ENCODE results near the gene DOCK9.
"Not testable (repeated sequence)": the region's sequence is repeated elsewhere in the genome, so short reads cannot be mapped to it uniquely, and the experiment has no call there.

DOCK9 gene

DNA sequence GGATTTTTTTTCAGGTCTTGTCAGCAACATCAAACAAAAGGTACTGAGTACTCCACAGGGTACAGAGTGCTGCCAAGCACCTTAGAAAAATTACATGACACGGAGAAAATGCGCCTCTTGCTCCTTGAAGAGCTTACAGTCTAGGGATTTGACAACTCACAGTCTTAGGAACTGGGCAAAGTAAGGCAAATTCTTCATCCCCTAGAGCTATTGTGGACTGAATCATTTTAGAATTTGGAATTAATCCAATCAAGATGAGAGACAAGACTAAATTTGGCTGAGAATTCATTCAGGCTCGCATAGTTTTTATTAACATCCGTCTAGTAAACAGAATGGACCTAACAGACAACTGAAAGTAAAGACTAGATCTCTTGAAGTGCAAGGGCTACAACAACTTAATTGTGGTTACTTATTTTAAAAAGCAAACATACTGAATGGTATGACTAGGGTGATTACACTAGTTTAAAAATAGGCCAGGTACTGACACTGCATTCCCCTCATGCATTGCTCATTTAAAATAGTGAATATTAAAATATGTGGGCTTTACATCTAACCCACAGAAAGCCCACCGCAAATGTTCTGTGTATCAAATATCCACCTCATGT, 165.6 kb downstream of the DOCK9 start:
- not testable (repeated sequence) for DNase-seq

DNA sequence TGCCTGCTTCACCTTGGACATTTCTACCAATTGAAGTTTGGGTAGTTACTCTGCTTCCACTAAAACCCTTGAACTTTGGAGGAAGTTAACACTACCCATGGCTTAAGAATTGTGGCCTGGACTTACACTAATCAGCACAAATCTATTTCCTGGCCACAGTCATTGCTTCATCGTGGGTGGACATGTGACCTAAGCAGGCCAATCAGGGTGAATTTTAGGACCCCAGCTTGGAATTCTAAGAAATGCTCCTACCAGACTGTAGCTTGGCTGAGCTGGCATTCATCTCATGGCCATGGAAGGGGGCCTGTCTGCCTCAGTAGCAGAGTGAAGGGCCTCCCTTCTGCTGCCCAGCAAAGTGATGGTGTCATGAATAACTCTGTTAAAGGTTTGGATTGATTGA, 167.1 kb downstream of the DOCK9 start:
- no peak for DNase-seq

DNA sequence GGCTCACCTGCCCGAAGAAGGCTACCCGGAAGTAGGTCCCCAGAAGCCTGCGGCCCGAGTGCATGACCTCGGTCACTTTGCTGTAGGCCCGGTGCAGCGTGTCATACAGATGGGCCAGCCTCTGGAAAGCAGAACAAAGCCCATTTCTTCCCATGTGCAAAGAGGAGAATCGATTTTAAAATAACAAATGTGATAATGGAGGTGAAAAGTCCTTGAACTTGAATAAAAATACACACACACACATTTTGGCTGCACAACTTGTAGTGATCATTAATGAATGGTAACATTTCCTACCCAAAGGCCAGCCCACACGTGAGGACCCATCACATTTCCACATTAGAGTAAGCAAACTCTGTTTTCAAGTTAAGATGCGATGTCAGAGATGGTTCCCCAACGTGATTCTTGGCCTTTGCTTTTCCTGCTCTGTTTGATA, 168.5 kb downstream of the DOCK9 start:
- no peak for DNase-seq

DNA sequence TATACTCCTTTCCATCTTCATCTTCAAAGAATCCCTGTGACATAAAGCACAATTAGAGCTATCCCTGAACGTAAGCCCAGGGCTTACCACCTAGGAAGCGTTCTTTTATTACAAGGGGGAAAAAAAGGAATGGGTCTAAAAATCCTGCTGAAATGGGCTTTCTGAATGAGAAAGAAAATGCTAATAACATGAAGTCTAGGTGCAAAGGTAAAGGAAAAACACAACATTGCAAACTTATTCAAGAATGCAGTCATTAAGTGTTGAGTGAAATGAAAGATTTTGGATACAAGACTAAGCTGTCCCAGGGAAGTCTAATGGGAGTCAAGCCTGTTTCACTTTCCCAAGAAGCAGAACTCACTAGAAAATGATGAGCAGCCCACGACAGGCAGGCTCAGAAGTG, 170.1 kb downstream of the DOCK9 start:
- DNase-seq: no peak

DNA sequence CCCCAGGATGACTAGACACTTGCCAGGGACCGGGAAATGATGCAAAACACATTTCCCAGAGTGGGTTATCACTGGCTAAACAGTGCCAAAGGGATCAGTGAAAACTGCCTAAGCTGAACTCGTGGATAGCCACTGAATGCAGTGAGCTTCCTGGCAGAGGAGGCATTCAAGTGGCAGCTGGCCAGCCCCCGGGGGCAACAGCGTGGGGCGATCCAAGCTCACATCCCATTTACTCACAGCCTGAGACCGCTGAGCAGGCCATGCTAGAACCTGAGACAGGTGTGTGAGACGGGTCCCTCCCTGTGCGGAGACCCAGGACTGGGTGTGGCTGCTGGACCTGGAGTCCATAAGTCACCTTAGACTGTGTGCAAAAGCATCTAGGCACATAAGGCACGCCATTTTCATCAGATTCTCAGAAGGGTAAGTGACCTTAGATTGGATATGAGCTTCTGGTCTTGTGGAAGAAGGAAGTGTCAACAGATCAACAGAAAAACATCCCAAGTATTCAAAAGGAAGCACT, 173.5 kb downstream of the DOCK9 start:
- DNase-seq: no peak

DNA sequence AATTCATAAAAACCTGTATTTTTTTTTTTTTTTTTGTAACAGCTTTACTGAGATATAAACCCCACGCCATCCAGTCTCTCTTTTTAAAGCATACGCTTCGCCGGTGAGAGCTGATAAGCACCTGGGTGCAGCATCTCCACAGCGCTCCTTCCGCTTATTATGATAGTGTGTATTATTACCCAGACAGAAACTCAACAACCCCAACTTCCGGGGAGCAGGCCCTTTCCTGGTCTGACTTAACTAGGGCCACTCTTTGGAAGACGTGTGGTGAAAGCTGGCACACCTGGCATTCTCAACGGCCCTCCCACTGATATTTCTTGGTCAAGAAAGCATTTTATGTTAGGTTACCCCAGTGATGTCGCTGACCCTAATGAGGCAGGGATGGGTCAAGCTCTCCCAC, 173.9 kb downstream of the DOCK9 start:
- no peak for DNase-seq

DNA sequence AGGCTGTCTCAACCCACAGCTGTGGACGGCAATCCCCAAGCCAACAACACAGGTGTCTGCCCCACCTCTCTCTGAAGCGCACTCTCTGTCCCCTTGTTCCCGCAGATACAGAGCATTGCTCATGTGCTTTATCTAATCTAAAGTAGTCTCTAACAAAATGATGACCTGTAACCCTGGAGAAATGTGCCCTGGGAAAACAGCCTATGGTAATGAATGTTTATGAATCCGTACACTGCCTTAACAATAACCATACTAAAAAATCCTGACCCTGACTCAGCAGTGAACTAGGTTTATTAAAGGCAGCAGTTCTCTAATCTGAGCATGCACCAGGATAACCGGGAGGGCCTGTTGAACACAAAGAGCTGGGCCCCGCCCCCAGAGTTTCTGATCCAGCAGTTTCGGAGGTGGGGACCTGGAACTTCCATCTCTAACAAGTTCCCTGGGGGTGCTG, 174.7 kb downstream of the DOCK9 start:
- no peak for DNase-seq

DNA sequence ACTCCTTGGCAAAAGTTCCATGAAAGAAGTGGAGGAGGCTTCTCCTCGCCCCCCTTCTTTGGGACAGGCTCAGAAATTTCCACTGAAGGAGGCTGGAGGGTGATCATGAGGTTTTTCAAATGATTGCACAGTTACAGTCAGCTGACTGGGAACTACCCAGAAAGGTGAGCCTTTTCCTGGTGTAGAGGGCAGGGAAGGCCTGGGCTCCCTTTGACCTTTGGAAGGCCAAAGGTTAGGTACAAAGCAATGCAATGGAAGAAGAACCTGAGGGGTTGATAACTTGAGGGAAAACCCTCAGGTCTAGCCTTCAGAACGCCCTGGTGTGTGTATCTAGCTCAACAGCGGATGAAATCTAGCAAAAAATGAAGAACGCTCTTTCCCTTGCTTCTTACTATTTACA, 175.3 kb downstream of the DOCK9 start:
- no peak for DNase-seq

DNA sequence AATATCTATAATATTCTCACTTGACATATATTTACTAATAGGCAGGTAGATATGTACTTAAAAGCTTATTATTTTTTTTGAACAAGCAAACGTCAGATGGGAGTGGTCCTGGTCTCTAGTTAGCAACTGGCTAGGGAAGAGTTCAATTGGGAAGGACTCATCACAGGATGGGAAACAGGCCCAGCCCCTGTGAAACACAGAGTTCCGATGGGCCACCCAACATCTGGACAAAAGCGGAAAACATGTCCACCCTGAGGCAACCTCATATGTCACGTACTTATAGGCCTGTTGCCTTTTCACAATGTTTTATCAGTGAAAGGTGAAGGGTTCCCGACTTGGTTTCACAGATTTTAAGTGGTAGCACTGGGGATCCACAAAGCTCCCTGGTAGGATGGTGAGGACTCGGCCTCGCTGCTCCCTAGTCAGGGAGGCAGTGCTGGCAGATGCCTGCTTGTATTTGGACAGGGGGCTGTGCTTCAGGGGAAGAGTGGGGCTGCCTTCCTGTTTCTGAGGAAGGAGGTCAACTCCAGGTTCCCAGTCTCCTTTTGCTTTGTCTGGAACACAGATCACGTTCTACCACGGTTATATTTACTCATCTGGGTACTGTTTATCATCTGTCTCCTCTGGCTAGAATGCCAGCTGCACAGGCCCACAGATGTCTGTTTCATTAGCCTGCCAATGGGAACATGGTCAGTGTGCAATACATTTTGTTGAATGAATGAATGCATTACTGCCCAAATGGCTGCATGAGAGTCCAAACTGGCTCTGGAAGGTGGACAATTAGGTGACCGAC, 176.0 kb downstream of the DOCK9 start:
- DNase-seq: no peak

DNA sequence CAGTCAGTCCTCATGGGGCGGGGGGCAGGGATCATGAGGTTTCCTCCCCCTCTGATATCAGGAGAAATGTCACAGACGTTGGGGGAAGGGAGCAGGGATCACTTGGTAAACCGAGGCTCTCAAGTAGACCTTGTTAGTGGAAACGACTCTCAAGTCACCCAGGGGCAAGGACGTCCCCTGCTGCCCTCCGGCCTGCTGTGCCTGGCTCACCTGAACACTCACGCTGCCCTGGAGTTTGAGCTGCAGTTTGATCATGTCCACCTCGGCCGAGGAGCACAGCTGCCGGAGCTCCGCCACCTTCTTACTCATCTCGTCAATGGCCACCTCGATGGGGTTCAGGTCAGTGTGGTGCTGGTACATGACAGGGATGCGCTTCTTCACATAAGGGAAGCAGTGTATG, 177.8 kb downstream of the DOCK9 start:
- no peak for DNase-seq

DNA sequence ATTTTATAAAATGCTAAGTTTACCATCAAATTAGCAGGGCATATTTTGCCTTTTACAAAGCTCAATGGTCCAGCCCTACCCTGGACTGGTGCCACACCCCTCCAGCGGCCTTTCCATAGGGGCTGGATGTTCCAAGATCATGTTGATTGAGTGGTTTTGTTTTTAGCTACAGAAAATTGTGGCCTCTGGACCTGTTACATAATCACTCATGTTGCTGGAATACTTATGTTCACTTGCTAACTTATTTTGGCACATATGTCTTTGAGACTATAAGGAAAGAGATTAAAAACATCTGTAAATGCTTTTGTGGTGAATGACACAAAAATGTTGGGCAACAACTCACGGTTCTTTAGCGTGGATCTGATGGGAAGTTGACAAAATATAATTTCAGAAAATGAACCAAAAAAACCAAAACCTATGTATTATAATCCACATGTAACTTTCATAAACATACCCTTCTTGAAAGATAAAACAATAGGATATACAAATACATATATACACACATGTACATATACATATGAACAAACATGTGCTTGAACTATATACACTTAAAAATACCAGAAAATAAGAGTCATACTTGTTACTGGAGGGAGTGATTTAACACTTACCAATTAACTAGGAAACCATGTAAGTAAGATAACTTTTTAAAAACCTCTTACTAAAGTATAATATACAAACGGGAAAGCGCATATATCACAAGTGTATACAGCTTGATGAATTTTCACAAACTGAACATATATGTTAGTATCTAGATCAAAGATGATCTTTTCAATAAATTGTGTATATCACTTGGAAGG, 178.8 kb downstream of the DOCK9 start:
- DNase-seq: no peak

DNA sequence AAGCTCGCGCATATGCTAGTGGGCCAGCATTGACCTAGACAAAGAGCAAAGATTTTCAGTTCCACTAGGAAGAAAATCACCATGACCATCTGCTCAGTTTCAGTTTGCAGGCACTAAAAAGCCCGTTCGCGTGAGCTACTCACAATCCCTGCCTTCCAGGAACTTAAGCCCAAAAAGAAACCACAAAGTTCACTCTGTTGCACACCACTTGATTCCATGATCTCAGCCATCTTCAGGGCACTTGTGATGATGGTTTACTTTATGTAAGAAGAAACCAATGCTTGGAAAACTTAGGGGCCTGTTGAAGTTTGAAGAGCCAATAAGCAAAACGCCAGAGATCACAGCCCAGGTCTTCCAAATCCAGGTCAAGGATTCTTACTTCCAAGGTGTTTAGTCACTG, 180.4 kb downstream of the DOCK9 start:
- no peak for DNase-seq

DNA sequence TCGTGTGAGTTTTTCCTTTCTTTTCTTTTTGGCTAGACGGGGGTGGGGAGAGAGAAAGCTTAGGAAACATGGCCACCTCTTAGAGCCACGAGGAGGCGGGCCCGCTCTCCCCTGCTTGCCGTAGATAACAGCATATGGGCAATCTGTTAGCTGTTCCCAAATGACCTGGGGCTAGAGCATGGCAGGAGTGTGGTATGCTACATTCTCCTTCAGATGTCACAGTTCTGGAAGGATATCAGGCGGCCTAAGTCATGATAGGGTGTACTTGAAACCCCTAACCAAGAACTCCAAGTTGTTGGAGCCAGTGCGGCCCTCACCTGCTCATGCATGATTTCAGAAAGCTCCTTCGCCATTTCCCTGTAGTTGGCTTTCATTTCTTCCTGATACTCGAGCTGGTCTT, 181.1 kb downstream of the DOCK9 start:
- DNase-seq: no peak

DNA sequence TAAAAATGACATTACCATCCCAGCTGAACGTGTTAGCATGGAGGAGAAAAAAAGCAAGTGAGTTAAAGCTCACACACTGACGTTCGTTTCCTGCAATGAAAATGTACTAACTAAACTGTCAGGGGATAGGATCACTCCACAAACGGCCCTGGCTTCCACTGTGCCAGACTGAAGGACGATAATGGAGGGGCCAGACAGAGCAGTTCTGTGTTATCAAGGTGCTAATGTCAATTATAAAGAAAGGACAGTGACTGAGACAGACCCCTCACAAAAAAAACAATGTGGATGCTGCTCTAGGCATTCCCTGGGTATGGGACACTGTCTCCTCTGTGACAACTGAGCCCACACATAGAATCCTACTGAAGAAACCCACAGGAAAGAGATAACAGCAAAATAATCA, 181.7 kb downstream of the DOCK9 start:
- no peak for DNase-seq

DNA sequence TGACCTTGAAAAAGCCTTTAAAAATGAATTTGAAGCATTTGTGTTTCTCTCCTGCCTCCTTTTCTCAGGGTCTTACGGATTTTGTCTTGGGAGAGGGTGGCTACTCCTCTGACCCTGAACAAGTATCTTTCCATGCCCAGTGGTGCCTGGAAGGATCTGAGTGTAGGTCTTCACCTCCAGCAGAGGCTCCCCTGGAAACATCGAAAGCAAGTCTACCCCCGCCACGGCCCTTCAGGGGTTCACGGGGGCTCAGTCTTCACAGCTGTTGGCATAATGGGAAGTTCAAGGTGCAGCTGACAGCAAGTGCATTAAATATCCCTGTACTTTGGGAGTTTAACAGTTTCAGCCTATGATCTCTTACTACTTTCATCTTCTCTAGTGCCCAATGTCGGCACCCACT, 182.6 kb downstream of the DOCK9 start:
- no peak for DNase-seq

DNA sequence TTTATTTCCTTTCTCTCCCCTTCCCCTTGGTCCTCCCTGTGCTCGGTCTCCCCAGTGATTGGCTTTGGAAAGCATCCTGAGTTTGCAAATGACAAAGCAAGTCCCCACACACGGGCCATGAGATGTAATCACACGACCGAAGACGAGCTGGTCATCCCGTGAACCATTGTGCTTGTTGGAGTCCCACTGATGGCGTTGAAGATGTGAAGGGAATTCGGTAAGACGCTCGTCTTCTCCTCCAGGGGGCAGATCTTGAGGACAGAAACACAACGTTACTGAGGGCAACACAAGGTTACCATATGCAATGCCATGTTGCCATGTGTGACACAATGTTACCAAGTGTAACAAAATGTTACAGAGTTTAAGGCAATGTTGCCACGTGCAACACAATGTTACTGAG, 183.4 kb downstream of the DOCK9 start:
- no peak for DNase-seq

DNA sequence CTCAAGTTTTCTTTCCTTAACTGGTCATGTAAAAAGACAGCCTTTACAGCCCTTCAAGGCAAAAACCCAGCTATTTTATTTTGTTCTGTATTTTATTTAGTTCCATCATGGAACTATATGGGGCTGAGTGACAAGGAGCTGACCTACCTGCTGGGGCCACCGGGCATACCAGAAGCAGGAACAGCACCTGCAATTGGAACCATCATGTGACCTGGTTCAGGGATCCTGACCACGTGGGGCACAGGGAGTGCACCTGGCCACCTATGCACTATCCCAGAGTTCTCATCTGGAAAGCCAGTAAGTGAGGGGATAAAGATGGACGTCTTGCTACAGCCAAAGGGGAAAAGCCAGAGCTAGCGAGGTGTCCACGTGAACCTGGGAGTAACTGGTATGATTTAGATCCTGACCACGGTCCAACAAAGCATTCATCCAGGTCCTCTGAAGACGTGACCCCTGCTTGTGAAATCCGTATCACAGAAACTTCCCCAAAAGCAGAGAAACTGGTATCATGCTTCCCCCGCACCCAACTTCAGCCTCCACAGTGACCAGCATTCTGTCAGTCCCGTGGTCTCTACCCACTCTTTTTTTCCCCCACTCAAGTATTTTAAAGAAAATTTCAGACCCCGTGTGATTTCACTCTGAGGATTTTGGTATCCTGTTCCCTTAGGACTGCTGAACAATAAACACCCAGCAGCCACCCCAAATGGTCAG, 184.9 kb downstream of the DOCK9 start:
- peak; percentile 36 for DNase-seq

DNA sequence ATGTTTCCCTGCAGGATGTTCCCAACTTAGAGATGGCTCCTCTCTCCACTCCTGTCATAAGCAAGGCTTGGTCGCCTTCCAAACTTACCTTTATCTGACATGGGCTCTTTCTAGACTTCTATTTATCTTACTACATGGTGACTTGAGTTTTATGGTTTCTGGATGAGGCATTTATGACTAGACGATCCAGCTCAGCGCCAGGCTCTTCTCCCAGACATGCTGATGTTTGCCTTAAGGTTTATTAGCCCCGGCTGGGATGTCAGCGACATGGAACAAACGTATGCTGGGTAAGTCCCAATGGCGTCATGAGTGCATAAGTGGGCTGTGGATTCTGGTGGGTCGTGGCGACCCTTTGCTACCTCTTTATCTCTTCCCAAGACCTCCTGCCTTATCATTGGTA, 185.5 kb downstream of the DOCK9 start:
- DNase-seq: no peak

DNA sequence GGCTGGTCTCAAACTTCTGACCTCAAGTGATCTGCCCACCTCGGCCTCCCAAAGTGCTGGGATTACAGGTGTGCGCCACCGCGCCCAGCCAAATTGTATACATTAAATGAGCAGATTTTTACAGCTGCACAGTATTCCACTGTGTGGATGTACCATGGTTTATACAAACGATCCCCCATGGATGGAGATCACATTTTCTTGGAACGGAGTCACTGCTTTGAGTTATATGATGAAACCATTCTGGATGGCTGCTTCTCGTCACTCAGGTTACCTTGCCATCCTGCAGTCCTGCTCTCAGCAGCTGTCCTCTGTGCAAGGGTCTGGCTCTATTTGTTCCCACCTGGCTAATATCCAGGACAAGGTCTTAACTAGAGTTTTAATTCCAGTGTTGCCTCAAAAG, 186.3 kb downstream of the DOCK9 start:
- DNase-seq: no peak

DNA sequence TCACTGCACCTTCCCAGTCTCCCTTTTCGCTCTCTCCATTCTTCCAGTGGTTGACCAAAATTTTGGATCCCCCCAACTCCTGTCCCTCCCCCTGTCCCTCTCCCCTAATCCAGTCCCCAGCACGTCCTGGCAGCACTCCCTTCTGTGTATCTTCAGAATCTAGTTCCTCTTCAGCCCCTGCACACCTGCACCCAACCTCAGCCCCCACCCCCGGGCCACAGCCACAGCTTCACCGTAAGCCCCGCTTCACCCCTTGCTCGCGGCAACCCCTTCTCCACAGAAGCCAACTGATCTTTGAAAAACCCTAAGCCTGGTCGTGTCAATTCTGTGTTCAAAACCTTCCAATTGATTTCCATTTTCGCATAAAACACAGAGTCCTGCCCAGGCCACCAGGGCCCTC, 189.9 kb downstream of the DOCK9 start:
- DNase-seq: no peak

DNA sequence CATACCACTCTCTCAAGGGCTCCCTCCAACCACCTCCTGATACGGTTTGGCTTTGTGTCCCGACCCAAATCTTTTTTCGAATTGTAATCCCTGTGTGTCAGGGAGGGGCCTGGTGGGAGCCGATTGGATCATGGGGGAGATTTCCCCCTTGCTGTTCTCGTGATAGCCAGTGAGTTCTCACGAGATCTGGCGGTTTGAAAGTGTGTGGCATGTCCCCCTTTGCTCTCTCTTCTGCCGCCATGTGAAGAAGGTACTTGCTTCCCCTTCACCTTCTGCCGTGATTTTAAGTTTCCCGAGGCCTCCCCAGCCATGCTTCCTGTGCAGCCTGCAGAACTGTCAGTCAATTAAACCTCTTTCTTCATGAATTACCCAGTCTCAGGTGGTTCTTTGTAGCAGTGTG, 190.7 kb downstream of the DOCK9 start:
- DNase-seq: no peak

DNA sequence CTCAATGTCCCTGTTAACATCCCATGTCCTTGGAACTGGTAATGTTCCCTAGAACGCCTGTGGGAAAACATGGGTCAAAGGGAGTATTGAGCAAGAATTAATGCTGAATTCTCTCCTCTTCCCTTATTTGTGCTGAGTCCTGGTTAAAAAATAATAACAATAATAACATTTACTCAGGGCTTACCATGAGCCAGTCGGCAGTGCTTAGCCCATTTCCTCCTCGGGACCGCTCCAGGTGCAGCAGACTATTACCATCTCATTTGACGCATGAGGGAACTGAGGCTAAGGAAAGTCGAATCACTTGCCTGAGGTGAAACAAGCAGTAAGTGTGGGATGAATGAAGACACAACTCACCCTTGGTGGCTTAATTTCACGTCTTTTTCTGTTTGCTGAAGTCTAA, 191.8 kb downstream of the DOCK9 start:
- DNase-seq: no peak

DNA sequence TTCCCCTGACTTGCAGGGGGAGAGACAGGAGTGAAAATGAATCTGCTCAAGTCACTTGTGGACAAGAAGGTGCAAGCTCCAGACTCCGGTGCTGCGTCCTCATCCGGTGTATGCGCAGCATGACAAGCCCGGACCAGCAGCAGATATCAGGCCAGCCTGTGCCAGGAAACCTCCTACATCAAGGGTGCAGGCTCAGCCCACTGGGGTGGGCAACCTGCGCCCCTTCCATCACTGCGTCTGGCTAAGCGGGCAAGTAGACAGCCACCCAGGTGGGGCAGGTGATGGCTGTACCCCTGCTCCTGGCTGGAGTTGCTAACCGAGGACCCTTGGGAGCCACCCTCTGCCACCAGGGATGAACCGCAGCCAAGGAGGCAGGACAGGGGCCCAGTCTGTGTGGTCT, 192.5 kb downstream of the DOCK9 start:
- no peak for DNase-seq

Data from inflammatory macrophage treated with lipopolysaccharide for 4 hours (primary cell).